ENCODE data around the gene EHF.

- TF ChIP-seq CTCF (IDR thresholded peaks at IDR 0.05) (no peak), POLR2A (IDR thresholded peaks at IDR 0.05) (no peak)
Measured at GRCh38 chr11:34639545-34639944, 18.7 kb downstream of the EHF start.
